Liver (tissue), 3 donors: Measurements from ENCODE around the gene UPK2.

Experiments used
- FOXA1 ChIP-seq: IDR thresholded peaks from 2 replicates; pipeline ENCODE4 v1.6.1; 2016; ENCODE audit warnings: antibody characterized with exemption
- GABPA ChIP-seq, 2 donors: IDR thresholded peaks in 1 of 2; conservative IDR thresholded peaks in 1 of 2; 2 replicates each; pipeline ENCODE4 v1.6.1; 2016; ENCODE audit warnings: antibody characterized with exemption in 2 of 2, mild to moderate bottlenecking in 1 of 2, moderate library complexity in 1 of 2
- JUND ChIP-seq, 2 donors: IDR thresholded peaks; 2 replicates each; pipeline ENCODE4 v1.6.1; 2016; ENCODE audit warnings: antibody characterized with exemption in 2 of 2
- NR2F2 ChIP-seq: IDR thresholded peaks from 2 replicates; pipeline ENCODE4 v1.6.1; 2016; ENCODE audit warnings: antibody characterized with exemption
- RAD21 ChIP-seq, 2 donors: IDR thresholded peaks; 2 replicates each; pipeline ENCODE4 v1.6.1; 2016; ENCODE audit warnings: antibody characterized with exemption in 2 of 2, mild to moderate bottlenecking in 2 of 2
- TAF1 ChIP-seq: conservative IDR thresholded peaks from 2 replicates; pipeline ENCODE4 v1.6.1; 2016; ENCODE audit warnings: antibody characterized with exemption, mild to moderate bottlenecking
- YY1 ChIP-seq: IDR thresholded peaks from 2 replicates; pipeline ENCODE4 v1.6.1; 2016; ENCODE audit warnings: antibody characterized with exemption, mild to moderate bottlenecking
- TF ChIP-seq, protein P1 (sequence below): IDR thresholded peaks from 2 replicates; pipeline ENCODE4 v1.6.1; 2016; ENCODE audit warnings: antibody characterized with exemption
- TF ChIP-seq, protein P2 (sequence below): fragments of 150-350 bp; IDR thresholded peaks from 2 replicates; pipeline ENCODE4 v1.5.1; 2017; ENCODE audit warnings: improper control_type of control experiment, low read depth, low read length; ENCODE audit not compliant: missing input control
- TF ChIP-seq, protein P3 (sequence below): IDR thresholded peaks from 2 replicates; pipeline ENCODE4 v1.6.1; 2016; ENCODE audit warnings: antibody characterized with exemption, mild to moderate bottlenecking
- TF ChIP-seq, protein P4 (sequence below): IDR thresholded peaks from 2 replicates; pipeline ENCODE4 v1.6.1; 2016; ENCODE audit warnings: antibody characterized with exemption
- donor health status: healthy.
- donor health status: healthy.

DNA sequence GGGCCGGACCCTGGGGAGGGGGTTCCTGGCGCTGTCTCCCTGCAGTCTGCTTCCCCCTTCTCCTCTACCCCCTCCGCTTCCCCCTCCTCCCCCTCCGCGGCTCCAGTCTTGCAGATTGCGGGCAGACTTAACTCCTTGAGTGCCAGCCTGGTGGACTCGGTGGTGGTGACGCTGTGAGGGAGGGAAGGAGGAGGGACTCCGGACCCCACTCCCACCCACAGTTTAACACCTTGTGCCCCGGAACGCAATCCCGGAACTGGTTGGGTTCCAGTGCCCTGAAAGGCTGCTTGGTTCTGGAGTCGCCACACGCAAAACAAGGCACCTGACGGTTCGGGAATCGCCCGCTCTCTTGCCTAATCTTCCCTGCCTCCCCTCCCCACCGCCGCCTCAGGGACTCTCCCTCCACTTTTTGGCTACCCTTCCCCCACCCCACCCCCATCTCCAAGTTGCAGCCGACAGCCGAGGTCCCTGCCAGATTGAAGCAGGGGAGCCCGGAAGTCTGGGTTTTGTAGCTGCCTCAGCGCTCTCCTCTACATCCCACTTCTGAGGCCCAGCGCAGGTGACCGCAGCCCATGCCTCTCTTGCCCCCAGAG, 26.5 kb upstream of the UPK2 start:
- TF ChIP-seq, protein P1, sequence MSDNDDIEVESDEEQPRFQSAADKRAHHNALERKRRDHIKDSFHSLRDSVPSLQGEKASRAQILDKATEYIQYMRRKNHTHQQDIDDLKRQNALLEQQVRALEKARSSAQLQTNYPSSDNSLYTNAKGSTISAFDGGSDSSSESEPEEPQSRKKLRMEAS = no peak
- TF ChIP-seq FOXA1 = no peak
- TF ChIP-seq, protein P2, sequence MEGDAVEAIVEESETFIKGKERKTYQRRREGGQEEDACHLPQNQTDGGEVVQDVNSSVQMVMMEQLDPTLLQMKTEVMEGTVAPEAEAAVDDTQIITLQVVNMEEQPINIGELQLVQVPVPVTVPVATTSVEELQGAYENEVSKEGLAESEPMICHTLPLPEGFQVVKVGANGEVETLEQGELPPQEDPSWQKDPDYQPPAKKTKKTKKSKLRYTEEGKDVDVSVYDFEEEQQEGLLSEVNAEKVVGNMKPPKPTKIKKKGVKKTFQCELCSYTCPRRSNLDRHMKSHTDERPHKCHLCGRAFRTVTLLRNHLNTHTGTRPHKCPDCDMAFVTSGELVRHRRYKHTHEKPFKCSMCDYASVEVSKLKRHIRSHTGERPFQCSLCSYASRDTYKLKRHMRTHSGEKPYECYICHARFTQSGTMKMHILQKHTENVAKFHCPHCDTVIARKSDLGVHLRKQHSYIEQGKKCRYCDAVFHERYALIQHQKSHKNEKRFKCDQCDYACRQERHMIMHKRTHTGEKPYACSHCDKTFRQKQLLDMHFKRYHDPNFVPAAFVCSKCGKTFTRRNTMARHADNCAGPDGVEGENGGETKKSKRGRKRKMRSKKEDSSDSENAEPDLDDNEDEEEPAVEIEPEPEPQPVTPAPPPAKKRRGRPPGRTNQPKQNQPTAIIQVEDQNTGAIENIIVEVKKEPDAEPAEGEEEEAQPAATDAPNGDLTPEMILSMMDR = no peak
- TF ChIP-seq, protein P3, sequence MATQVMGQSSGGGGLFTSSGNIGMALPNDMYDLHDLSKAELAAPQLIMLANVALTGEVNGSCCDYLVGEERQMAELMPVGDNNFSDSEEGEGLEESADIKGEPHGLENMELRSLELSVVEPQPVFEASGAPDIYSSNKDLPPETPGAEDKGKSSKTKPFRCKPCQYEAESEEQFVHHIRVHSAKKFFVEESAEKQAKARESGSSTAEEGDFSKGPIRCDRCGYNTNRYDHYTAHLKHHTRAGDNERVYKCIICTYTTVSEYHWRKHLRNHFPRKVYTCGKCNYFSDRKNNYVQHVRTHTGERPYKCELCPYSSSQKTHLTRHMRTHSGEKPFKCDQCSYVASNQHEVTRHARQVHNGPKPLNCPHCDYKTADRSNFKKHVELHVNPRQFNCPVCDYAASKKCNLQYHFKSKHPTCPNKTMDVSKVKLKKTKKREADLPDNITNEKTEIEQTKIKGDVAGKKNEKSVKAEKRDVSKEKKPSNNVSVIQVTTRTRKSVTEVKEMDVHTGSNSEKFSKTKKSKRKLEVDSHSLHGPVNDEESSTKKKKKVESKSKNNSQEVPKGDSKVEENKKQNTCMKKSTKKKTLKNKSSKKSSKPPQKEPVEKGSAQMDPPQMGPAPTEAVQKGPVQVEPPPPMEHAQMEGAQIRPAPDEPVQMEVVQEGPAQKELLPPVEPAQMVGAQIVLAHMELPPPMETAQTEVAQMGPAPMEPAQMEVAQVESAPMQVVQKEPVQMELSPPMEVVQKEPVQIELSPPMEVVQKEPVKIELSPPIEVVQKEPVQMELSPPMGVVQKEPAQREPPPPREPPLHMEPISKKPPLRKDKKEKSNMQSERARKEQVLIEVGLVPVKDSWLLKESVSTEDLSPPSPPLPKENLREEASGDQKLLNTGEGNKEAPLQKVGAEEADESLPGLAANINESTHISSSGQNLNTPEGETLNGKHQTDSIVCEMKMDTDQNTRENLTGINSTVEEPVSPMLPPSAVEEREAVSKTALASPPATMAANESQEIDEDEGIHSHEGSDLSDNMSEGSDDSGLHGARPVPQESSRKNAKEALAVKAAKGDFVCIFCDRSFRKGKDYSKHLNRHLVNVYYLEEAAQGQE = no peak
- TF ChIP-seq RAD21 (IDR thresholded peaks at IDR 0.05) = no peak
- TF ChIP-seq JUND (IDR thresholded peaks at IDR 0.05) = no peak
- no peak for TF ChIP-seq TAF1
- no peak for TF ChIP-seq GABPA (IDR thresholded peaks at IDR 0.05 in 1 of 2, conservative IDR thresholded peaks at IDR 0.05 in 1 of 2)
- TF ChIP-seq YY1 = no peak
- TF ChIP-seq NR2F2 = no peak
- TF ChIP-seq, protein P4, sequence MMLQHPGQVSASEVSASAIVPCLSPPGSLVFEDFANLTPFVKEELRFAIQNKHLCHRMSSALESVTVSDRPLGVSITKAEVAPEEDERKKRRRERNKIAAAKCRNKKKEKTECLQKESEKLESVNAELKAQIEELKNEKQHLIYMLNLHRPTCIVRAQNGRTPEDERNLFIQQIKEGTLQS = no peak
